GM18505 (cell line): ENCODE results near the gene TSR3.
A peak's percentile ranks its signal among the peaks of the same experiment; 100 is the strongest.

ENCODE experiments used
- ATAC-seq: cut with Tn5 transposase; IDR thresholded peaks from one replicate; pipeline ENCODE4 v1.9.1; 2021; ENCODE audit not compliant: unreplicated experiment
- POLR2A ChIP-seq: IDR thresholded peaks from 4 replicates; pipeline ENCODE4 v1.6.1; 2011; ENCODE audit warnings: borderline replicate concordance; ENCODE audit not compliant: insufficient read depth, insufficient read length; ENCODE audit errors: extremely low read depth

TSR3 gene

DNA sequence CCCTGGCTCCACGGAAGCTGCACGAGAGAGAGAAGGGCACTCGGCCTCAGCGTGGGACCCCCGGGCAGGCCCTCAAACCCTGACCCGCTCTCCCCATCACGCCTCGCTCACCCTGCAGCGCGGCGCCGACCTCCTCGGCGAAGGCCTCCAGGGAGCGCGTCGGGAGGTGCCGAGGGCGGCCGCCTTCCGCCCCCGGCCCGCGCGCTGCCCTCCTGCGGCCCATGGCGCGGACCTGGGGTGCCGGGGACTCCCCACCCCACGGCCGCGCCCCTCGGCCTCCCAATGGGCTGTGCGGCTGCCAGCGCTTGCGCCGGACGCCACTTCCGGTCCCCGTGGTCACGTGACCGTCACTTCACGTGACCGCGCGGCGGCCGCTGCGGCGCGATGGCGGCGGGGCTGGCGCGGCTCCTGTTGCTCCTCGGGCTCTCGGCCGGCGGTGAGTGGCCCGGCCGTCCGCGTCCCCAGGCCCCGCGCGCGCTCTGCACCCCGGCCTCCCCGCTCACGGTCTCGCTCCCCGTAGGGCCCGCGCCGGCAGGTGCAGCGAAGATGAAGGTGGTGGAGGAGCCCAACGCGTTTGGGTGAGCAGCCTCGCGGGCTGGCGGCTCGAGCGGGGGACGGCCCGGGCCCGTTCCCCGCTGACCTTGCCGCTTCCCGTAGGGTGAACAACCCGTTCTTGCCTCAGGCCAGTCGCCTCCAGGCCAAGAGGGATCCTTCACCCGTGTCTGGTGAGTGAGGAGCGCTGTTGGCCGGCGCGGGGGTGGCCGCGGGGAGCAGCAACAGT is at the start of gene TSR3, which contains the start of gene GNPTG:
TSR3 (minus strand) TSS at position 297 of the 781 bp plus-strand sequence; CDS start at position 223, 74 bp downstream.
GNPTG (plus strand) TSS at position 350 of the 781 bp plus-strand sequence; CDS start at position 385, 35 bp downstream.
- TF ChIP-seq POLR2A: peak; percentile 87
- peak; percentile 75 for ATAC-seq

DNA sequence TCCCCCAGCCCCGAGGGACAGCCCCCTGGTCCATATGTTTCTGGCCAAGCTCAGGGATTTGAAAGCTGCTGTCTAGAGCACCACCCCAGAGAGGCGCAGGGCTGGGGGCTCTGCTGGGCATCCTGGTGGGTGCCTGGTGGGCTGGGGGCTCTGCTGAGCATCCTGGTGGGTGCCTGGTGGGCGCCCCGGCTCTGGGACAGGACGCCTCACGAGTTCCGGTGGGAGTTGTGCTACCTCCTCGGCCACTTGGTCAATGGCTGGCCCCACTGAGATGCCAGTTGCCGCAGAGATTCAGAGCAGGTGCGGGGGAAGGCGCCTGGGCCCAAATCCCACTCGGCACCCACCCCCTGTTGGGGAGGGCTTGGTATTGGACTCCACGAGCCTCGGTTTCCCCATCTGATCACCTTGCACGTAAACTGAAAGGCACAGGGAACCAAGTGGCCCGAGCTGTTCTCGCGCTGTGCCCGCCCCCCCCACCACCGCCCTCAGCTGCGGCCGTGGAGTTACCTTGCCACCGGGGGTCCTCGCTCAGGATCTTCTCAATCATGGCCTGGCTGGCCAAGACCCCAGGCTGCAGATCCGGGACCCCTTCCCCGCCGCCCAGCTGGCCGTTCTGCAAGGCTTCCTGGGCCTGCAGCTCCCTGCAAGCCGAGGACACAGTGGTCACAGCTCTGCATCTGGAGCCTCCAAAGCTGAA is 49.5 kb upstream of the TSR3 start:
- no peak for ATAC-seq
- TF ChIP-seq POLR2A: no peak

DNA sequence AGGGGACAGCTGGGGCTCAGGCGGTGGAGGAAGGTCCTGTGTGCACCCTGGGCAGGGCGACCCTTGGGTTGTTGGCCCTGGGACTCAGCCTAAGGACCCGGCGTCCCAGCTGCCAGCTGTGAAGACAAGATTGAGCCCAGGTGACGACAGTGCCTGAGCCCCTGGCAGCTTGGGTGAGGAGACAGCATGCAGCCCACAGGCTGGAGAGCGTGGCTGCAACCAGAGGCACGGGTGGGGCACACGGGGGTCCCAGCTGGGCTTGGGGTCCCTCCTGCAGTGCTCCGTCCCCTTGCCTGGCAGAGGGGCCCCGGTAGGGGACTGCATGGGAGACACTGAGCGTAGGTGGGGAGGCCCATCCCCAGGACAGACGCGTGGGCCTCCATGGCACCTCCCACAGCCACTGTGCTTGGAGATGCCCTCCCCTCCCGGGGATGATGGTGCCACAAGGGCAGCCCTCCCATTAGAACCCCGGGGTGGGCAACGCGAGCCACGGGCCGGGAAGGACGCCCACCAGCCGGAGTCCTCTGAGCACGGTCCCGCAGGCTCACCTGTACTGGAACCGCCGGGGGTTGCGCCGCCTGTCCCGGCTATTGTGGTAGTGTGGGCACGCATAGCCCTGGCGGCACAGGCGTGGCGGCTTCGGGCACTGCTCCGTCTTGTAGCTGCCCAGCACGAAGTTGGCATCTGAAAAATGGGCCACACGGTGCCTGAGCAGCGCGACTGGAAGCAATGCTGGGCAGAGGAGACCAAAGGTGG is 47.3 kb upstream of the TSR3 start:
- TF ChIP-seq POLR2A: no peak
- no peak for ATAC-seq

DNA sequence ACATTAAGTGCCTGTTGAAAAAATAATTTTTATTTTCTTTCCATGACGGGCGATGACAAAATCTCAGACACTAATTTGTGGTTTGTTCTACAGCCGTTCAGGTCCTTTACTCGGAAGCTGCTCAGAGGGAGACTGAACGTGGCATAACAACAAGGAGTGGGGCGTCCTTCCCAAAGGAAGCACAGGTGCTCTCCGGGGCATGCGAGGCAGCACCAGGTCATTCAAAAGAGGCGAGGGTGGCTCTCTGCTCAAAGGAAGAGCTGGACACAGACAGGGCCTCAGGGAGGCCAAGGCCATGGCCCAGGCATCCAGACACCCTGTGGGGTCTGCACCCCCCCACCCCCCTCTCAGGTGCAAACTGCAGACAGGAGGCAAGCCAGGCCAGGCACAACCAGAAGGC is 46.7 kb upstream of the TSR3 start:
- no peak for ATAC-seq
- TF ChIP-seq POLR2A: no peak

DNA sequence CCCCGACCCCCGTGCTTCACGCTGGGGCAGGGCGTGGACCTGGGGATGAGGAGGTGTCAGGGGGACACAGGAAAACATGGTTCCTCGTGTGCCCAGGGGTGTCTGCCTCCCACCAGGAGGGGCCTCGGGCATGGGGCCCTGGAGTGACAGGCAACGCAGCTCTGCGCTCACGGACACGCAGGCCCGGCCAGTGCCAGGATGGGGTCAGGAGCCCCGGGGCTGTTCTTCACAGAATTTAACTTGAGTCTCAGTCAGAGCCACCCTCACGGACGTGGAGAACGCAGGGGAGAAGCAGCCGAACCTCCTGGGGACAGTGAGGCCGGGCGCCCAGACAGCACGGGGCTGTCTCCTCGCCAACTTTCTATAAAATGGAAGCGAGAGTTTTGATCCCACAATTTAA is 46.1 kb upstream of the TSR3 start:
- ATAC-seq: no peak
- no peak for TF ChIP-seq POLR2A

DNA sequence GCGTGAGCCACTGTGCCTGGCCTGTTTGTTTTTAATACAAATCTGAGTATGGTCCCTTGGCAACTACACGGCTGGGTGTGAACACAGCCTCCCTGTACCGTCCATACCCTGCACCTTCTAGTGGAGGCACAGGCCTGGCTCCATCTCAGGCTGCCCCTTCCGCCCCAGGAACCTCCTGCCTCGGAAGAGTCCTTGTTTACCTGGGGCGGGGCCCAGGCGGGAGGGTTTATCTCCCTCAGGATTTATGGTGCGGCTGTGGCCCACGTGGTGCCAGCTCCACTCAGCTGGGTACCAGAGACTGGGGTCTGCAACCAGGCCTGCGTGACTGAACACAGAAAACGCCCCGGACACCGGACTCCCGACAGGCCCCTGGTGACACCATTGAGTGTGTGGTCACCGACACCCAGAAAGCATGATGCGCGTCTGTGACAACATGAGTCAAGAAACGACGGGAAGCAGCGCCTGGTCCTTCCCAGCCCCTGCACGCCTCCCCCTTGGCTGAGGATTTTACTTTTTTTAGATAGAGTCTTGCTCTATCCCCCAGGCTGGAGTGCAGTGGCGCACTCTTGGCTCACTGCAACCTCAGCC is 43.9 kb upstream of the TSR3 start:
- TF ChIP-seq POLR2A: no peak
- ATAC-seq: no peak

DNA sequence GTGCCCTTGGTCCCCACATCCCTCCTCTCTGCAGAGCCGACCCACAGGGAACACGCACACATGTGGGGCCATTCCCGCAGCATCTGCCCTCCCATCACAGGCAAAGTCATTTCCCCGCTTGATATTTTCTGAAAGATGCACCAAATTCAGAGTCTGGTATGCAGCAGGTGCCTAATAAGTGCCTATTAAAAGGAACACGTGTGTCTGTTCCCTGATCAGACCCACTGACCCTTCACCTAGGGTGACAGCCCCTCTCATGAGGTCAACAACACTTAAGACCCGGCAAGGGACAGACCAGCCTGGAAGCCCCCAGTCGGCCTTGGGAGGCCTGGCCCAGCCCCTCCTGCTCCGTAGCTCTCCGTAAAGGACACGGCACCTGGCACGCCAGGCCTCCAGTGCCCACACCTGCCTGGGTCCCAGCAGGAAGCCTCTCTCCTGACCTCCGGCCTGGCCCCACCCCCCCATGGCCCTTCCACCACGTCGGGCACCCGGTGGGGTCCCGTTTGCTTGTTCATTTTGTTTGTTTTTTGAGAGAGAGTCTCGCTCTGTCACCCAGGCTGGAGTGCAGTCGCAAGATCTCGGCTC is 42.8 kb upstream of the TSR3 start:
- no peak for TF ChIP-seq POLR2A
- ATAC-seq: no peak

DNA sequence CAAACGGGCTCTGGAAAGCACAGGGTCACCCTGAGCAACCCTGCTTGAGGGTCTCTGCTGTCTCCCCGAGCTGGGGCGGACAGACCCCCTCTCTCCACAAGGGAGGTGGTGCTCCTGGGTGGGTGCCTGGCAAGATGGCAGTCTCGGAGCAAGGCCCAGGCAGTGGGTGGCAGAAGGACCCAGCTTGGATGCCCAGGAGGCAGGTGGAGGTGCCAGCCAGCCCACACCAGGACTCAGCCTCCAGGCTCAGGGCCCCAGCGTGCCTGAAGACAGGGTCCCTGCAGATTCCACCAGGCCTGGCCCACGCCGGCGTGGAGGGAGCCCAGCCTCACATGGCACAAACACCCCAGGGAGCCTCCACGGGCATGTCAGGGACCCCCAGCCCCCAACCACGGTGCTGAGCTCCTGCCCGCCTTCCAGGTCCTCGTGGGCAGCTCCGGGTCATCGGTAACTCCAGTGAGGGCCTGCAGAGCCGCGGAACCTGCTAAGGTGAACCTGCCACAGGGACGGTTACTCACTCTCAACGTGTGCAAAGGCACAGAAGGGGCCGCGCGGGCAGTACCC is 42.0 kb upstream of the TSR3 start:
- no peak for TF ChIP-seq POLR2A
- ATAC-seq: no peak

DNA sequence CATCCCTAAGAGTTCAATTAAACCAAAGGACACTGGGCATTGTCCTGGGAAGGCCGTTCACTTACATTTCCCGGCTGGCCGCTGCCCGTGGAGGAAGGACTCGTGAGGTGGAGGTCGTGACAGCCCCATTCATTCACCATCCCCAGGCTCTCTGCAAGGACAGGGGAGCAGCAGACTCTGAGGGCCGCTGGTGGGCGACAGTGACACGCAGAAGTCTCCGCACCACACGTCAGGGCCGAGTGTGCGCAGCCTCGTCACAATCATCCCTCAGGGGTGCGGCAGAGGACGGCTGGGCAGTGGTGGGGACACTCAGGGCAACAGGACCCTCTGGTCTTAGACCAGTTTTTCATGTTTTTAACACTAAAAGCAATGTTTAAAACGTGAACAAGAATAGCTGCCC is 41.1 kb upstream of the TSR3 start:
- no peak for ATAC-seq
- TF ChIP-seq POLR2A: no peak

DNA sequence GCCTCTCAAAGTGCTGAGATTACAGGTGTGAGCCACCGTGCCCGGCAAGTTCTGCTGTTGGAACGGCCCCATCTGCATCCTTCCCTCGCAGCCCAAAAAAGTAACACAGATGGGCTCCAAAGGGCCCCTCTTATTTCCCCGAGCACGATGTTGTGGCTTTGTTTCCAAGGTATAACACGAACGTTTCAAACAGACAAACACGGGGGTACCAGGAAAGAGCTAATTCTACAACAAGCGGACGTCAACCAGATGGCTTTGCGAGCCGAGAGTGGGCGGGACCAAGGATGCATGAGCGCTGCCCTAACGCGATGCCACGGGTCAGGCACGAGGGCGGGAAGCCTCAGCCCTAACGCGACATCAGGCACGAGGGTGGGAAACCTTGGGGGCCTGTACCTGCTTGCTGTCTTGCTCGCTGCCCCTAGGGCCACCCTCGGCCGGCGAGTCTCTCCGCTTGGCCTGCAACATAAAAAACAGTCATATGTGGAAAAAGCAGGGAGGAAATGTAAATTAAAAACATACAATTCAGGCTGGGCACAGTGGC is 38.6 kb upstream of the TSR3 start:
- no peak for ATAC-seq

DNA sequence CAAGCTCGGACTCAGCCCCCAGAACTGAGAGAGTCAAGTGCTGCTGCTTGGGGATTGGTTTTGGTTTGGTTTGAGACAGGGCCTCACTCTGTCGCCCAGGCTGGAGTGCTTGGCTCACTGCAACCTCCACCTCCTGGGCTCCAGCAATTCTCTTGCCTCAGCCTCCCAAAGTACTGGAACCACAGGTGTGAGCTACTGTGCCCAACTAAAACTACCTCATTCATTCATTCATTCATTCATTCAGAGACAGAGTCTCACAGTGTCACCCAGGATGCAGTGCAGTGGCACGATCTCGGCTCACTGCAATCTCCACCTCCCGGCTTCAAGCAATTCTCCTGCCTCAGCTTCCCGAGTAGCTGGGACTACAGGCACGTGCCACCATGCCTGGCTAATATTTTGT is 38.1 kb upstream of the TSR3 start:
- no peak for ATAC-seq
- TF ChIP-seq POLR2A: no peak

More for the DNA sequence above, 38.6 kb upstream of the TSR3 start:
- TF ChIP-seq POLR2A: no peak

DNA sequence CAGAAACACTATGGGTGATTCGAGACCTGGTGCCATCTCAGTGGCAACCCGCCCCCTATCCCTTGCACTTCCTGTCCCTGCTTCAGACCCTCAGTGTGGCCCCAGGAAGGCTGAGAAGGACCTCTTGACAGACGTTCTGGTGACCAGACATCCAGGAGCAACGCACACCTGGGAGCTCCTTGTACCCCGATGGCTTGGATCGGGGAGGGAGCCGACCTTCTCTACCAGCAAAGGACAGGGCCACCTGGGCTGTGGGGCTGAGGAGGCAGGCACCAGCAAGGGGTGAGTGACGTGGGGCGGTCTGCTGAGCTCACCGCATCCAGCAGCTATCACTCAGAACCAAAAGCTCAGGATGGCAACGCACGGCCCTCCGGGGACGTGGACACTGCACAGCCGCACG is 35.7 kb upstream of the TSR3 start:
- TF ChIP-seq POLR2A: no peak
- no peak for ATAC-seq
